Right kidney (tissue), 1 donor: ENCODE measurements around the gene TMEM40.
"Not testable (repeated sequence)": the region's sequence is repeated elsewhere in the genome, so short reads cannot be mapped to it uniquely, and the experiment has no call there.

Experiments
- DNase-seq: peaks from one replicate; pipeline ENCODE4 v3.0.0-alpha.2; 2016

TMEM40 gene

DNA sequence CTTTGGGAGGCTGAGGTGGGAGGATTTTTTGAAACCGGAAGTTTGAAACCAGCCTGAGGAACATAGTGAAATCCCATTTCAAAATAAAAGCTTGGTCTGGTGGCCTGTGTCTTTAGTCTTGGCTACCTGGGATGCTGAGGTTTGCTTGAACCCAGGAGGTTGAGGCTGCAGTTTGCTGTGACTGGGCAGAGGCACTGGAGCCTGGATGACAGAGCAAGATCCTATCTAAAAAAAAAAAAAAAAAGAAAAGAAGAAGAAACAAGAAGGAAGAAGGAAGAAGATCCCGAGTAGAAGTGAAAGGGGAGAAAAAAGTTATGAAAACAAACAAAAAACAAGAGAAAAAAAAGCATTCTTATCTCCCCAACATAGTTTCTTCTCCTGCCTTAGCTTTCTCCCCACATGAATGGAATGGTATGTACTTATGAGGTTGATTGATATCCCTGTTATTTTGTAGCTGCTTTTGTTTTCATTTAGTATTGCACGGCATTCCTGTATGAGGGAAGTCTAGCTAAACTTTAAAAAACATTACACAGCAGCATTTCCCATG, 42.4 kb downstream of the TMEM40 start:
- no peak for DNase-seq

DNA sequence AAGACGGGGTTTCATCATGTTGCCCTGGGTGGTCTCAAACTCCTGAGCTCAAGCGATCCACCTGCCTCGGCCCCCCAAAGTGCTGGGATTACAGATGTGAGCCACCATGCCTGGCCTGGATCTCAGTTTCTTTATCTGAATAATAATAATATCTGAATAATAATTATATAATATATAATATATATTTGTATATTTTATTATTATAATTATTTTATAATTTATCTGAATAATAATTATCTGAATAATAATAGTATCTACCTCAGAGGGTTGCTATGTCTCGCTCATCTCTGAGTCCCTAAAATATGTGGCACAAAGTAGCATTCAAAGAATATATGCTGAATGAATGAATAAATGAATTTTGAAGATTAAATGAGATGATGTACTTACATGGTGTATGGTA, 44.8 kb downstream of the TMEM40 start:
- no peak for DNase-seq

DNA sequence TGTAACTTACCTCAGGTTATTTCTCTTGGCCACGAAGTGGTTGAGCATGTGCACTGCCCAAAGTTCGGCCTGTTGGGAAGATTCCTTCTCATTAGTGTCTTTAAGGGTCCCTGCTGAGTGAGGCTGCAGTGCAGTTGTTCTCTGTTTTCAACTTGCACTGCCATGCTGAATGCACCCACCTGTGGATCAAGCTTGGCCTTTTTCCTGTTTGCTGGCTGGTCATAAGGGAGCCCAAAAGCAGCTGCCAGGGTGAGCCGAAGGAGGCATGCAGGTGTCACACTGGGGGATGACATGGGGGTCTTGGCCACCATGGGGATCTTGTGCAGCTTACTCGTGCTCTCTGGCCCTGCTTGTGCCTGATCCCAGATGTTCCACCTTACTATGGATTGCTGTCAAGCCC, 49.0 kb downstream of the TMEM40 start:
- no peak for DNase-seq

DNA sequence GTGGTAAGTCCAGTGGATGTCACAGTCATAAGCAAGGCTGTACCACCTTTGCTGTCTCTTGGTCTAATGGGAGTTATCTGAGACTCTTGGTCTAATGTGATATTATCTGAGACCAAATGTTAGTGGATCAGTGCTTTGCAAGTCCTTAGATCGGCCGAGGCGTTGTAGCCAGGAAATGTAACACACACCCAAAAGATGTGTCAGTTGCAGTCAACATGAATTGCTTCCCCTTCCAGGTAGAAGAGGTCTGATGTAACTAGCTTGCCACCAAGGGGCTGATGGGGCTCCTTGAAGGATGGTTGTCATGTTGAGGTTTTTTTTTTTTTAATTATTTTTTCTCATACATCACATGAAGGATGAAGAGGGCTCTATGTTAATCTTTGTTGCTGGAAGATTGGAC, 49.7 kb downstream of the TMEM40 start:
- DNase-seq, result no peak

DNA sequence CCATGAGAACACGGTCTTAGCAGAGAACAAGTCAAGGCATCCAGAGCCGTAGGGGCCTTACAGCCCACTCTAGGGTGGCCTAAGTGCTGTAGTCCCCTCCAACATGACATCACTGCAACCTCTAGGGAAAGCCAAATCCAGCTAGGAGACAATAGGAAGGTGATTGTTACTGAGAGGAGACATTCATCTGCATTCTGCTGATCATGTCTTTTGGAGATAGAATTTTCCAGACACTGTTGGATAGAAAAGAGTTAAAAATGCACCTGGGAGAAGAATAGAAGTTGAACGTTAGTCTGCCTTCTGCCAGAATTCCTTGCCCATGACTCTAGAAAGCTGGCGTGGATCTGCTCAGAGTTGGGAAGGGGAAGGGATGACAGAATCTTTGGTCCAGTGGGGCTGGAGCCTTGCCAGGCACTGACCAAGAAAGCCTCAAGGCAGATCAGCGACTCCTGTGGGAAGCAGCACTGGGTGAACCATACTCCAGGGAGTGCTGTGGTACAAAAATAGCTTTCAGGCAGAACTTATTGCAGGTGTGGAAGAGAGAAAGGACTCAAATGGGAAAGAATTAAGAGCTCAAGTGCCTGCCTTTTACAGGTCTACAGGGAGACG, 50.4 kb downstream of the TMEM40 start:
- no peak for DNase-seq

DNA sequence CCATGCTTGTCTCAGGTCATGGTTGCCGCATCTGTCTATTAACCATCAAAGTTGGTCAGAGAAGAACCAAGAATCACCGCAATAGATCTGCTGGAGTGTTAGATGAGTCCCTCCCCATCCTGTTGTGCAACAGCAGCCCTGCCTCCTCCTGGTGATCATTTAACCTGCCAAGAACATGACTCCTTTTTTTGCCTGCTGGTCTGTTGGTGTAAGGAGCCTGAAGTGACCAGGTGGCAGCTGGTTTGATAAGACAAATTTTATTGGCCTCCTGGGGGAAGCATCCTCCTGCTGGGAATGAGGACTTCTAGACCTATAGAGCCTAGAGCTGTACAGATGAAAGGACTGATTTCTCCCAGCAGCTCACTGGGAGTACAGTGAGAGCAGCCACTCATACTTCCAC, 51.6 kb downstream of the TMEM40 start:
- no peak for DNase-seq

DNA sequence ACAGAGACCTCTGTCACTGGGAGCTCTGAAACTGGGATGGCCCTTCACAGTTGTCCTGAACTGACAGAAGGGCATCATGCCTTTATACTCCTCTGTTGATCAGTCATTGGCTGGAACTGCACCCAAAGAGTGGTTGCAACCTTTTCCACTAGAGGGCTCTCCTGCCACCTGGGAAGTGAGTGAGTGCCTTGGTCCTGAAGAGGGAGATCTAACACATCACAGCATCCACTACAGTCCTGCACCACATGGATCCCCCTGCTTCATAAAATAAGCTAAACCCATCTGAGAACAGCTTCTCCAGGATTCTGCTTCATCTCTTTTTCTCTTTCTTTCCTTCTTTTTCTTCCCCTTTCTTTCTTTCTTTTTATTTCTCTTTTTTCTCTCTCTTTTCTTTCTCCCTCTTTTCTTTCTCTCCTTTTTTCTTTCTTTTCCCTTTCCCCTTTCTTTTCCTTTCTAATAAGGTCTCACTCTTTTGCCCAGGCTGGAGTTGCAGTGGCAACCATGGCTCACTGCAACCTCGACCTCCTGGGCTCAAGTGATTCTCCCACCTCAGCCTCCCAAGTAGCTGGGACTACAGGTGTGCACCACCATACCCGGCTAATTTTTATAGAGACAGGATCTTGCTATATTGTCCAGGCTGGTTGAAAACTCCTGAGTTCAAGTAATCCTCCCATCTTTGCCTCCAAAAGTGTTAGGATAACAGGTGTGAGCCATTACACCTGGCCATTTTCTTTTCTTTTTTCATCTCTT, 52.4 kb downstream of the TMEM40 start:
- no peak for DNase-seq

DNA sequence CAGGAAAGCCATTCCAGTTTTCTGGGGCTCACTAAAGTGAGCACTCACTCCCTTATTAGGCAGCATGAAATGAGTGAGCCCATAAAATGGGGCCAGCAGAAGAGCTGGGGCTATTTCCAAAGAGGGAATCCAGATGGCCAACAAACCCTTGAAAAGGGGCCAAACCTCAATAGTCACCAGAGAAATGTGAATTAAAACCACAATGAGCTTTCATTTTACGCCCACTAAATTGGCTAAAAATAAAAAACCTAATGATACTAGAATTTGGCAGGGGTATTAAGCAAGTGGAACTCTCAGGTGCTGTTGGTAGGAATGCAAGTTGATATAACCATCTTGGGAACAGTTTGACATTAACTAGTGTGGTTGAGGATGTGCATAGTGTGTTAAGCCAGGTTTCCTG, 53.1 kb downstream of the TMEM40 start:
- no peak for DNase-seq

DNA sequence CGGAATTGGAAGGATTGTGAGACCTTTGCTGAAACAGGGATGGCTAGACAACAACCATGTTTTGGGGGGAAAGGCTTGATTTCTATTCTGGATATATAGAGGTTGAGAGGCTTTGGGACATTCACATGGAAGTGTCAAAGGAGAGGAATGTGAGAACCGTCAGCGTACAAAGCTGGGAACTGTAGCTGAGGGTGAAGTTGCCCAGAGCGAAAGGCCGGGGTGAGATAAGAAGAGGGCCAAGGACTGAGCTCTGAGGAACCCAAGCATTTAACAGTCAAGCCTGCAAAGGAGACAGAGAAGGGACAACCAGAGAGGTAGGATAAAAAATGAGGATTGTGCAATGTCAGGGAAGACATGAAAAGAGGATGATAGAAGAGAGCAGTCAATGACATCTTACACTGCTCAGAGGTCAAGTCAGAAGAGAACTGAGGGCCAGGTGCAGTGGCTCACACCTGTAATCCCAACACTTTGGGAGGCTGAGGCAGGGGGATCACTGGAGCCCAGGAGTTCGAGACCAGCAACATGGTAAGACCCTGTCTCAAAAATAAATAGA, 53.6 kb downstream of the TMEM40 start:
- DNase-seq, result no peak

DNA sequence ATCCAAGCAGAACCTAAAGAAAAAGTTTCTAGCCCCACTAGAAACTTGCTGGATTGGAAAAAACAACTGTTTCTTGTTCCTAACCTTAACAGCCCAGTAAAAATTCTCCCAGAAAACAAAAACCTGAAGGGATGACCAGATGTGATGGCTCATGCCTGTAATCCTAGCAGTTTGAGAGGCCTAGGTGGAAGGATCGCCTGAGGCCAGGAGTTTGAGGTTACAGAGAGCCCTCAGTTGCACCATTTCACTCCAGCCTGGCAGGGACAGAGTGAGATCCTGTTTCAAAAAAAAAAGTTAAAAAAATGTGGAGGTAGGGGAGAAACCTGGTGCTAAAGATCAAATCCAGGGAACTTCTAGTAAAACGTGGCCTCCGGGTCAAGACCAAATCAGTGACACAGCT, 56.6 kb downstream of the TMEM40 start:
- no peak for DNase-seq

DNA sequence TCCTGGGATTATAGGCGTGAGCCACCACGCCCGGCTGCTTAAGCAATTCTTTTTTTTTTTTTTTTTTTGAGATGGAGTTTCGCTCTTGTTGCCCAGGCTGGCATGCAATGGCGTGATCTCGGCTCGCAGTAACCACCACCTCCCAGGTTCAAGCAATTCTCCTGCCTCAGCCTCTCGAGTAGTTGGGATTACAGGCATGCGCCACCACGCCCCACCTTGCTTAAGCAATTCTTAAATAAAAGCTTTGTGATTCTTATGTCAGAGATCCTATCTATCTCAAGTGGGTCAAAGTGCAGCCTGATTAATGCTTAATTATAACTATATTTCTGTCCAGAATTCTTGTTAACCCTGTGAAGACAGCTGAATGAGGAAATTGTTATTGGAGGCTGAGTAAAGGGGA, 57.5 kb downstream of the TMEM40 start:
- not testable (repeated sequence) for DNase-seq

DNA sequence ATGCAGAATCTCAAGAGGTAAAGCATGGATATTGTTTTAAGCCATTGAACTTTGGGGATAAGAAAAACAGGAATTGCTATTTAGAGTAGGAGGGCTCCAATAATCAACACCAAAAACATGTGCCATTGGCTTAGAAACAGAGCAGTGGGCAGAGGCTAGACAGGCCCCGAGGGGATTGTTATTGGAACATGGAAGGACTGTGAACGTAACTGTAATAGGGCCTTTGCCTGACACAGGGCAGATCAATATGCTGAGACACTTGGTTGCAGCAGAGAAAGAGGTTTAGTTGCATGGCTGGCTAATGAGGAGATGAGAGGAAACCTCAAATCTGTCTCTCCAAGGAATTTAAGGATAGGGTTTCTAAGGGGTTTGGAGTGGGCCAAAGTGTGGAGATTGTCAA, 58.3 kb downstream of the TMEM40 start:
- DNase-seq, result no peak

DNA sequence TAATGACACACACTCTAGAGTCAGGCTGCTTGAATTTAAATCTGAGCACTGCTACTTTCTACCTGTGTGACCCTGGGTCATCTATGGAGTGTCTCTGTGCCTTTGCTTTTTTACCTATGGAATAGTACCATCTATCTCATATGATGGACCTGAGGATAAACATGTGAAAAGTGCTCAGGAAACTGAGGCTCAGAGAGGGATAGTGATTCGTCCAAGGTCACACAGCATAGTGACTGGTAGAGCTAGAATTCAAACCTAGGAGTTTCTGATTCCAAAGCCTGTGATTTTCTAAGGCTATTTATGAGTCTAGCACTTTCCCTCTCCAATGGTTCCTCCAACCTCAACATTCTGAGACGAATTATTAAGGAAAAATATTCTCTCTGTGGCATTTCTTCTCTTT, 63.1 kb downstream of the TMEM40 start:
- no peak for DNase-seq

DNA sequence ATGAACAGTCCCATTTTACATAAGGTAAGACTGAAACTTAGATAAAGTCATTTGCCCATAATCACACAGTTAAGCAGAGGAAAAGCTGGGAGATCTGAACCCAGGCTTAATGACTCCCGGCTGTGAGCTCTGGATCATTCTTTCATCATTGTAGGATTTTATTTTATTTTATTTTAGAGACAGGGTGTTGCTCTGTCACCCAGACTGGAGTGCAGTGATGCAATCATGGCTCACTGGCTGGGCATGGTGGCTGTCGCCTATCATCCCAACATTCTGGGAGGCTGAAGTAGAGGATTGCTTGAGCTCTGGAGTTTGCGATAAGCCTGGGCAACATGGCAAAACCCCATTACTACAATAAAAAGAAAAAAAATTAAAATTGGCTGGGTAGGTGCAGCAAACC, 63.9 kb downstream of the TMEM40 start:
- DNase-seq, result no peak

DNA sequence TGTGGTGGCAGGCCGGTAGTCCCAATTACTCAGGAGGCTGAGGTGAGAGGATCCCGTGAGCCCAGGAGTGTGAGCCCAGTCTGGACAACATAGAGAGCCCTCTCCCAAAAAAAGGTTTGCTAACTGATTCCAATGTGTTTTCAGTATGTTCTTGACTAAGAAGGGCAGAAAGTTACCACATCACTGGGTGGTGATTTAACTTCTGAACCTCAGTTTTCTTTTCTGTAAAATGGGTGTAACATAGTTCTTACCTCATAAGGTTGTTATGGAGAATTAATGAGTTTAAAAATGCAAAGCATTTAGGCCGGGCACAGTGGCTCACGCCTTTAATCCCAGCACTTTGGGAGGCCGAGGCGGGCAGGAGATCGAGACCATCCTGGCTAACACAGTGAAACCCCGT, 66.6 kb downstream of the TMEM40 start:
- DNase-seq, result no peak

DNA sequence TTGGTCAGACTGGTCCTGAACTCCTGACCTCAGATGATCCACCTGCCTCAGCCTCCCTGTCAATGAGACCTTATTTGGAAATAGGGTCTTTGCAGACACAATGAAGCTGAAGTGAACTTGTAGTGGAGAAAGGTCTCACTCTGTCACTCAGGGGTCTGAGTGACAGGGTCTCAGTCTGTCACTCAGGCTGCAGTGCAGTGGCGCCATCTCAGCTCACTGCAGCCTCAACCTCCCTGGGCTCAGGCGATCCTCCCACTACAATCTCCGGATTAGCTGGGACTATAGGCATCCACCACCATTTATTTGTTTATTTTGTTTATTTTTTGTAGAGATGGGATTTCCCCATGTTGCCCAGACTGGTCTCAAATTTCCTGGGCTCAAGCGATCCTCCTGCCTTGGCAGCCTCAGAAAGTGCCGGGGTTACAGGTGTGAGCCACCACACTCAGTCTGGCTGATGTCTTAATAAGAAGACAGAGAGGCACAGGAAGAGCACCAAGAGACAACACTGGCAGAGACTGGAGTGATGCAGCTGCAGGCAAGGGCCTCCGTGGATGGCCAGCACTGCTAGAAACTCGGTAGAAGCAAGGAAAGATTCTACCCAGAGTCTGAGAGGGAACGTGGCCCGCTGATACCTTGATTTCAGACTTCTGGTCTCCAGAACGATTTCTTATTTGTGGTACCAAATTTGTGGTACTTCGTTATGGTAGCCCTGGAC, 68.9 kb downstream of the TMEM40 start:
- DNase-seq, result no peak

DNA sequence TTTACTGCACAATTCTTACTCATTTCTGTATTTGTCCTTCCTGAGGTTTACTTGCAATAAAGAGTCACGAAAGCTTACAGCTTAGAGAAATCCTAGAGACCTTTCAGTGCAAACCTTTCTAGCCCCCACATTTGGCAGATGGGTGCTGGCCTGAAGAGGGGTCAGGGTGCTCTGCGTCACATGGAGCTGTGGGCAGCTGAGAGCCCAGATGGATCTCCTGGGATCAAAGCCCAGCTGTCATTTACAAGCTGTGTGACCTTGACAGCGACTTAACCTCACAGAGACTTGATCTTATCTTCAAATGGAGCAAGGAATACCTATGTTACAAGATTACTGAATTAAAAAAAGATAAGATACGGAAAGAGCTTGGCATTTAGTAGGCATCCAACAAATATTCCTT, 71.1 kb downstream of the TMEM40 start:
- DNase-seq, result no peak

DNA sequence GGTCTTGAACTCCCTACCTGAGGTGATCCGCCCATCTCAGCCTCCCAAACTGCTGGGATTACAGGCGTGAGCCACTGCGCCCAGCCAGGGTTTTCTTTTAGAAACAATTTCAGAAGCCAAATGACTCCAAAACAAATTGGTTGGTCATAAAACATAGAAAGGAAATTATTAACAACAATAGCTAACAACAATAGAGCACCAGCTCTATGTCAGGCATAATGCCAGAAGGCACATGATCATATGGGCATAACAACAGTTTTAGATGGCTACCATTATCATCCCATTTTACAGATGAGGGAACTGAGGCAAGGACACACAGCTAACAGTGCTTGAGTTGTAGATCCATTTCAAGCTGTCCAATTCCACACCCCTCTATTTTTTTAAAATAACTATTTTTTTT, 73.0 kb downstream of the TMEM40 start:
- DNase-seq, result no peak
